OCI-LY7 (cell line): ENCODE data around the gene PSMA7.

Source experiments
- EZH2phosphoT487 ChIP-seq: fragments of 200-600 bp; sonication (generic); IDR thresholded peaks from 2 replicates; pipeline ENCODE4 v1.6.1; 2018; ENCODE audit warnings: low read depth, borderline replicate concordance, mild to moderate bottlenecking, mixed run types, antibody characterized with exemption, low read length, moderate library complexity, mixed read lengths
- TF ChIP-seq, protein P1 (sequence below): fragments of 200-600 bp; sonication (generic); conservative IDR thresholded peaks from 2 replicates; pipeline ENCODE4 v1.5.1; 2014; ENCODE audit warnings: mild to moderate bottlenecking, antibody characterized with exemption, low read length, moderate library complexity, mixed read lengths

DNA sequence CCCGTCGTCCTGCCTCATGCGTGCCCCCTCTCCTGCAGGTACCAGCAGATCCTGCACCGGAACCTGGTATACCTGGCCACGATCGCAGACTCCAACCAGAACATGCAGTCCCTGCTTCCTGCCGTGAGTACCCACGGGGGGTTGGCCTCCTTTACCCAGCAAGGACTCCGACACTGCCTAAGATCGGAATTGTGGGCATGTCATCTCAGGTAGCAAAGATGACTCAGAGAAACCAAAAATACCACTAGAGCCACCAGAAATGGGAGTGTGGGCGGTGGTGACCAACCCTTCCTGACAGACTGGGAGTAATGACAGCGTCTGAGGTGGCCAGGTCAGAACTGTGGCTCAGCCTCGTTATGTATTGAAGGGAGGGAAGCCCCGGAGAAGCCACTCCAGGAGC is 16.6 kb upstream of the PSMA7 start:
- TF ChIP-seq, protein P1, sequence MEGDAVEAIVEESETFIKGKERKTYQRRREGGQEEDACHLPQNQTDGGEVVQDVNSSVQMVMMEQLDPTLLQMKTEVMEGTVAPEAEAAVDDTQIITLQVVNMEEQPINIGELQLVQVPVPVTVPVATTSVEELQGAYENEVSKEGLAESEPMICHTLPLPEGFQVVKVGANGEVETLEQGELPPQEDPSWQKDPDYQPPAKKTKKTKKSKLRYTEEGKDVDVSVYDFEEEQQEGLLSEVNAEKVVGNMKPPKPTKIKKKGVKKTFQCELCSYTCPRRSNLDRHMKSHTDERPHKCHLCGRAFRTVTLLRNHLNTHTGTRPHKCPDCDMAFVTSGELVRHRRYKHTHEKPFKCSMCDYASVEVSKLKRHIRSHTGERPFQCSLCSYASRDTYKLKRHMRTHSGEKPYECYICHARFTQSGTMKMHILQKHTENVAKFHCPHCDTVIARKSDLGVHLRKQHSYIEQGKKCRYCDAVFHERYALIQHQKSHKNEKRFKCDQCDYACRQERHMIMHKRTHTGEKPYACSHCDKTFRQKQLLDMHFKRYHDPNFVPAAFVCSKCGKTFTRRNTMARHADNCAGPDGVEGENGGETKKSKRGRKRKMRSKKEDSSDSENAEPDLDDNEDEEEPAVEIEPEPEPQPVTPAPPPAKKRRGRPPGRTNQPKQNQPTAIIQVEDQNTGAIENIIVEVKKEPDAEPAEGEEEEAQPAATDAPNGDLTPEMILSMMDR, result no peak
- TF ChIP-seq EZH2phosphoT487, result no peak
